ENCODE measurements around the gene CDKAL1. TPM values are rescaled to one million over a fixed set of nuclear protein-coding genes. Genes with fewer than 3 reads are reported as not detected.
A peak's percentile ranks its signal among the peaks of the same experiment; 100 is the strongest.

CDKAL1 gene
- total RNA-seq, 1 donor: 26.8 TPM

- no peak overlapping the region for H3K4me3 ChIP-seq (ENCODE audit: low read depth, low read length)
- no peak for TF ChIP-seq CTCF (IDR thresholded peaks at IDR 0.05; ENCODE audit: insufficient read depth, low read depth, low read length)
- DNase-seq (ENCODE audit: low read depth): no peak
Observed at GRCh38 chr6:20660534-20660933, 126.3 kb downstream of the CDKAL1 start.

- no peak for TF ChIP-seq CTCF (IDR thresholded peaks at IDR 0.05; ENCODE audit: insufficient read depth, low read depth, low read length)
- DNase-seq (ENCODE audit: low read depth): no peak
Observed at GRCh38 chr6:20661721-20662120, 127.5 kb downstream of the CDKAL1 start.

GRCh38 chr6:20664250-20664649 lies 130.0 kb downstream of the CDKAL1 start:
- H3K4me3 ChIP-seq (ENCODE audit: low read depth, low read length): no peak overlapping the region

More at GRCh38 chr6:20661721-20662120, 127.5 kb downstream of the CDKAL1 start:
- no peak overlapping the region for H3K4me3 ChIP-seq (ENCODE audit: low read depth, low read length)

GRCh38 chr6:20665290-20665689 lies 131.0 kb downstream of the CDKAL1 start:
- H3K4me3 ChIP-seq (ENCODE audit: low read depth, low read length): no peak overlapping the region
- DNase-seq (ENCODE audit: low read depth): no peak
- TF ChIP-seq CTCF (IDR thresholded peaks at IDR 0.05; ENCODE audit: insufficient read depth, low read depth, low read length): no peak

More at GRCh38 chr6:20664250-20664649, 130.0 kb downstream of the CDKAL1 start:
- no peak for TF ChIP-seq CTCF (IDR thresholded peaks at IDR 0.05; ENCODE audit: insufficient read depth, low read depth, low read length)
- no peak for DNase-seq (ENCODE audit: low read depth)

- no peak overlapping the region for H3K4me3 ChIP-seq (ENCODE audit: low read depth, low read length)
- no peak for TF ChIP-seq CTCF (IDR thresholded peaks at IDR 0.05; ENCODE audit: insufficient read depth, low read depth, low read length)
- DNase-seq (ENCODE audit: low read depth): peak; percentile 91
Observed at GRCh38 chr6:20669571-20670314, 135.5 kb downstream of the CDKAL1 start.

- TF ChIP-seq CTCF (IDR thresholded peaks at IDR 0.05; ENCODE audit: insufficient read depth, low read depth, low read length): no peak
- no peak overlapping the region for H3K4me3 ChIP-seq (ENCODE audit: low read depth, low read length)
- no peak for DNase-seq (ENCODE audit: low read depth)
Observed at GRCh38 chr6:20670750-20671149, 136.5 kb downstream of the CDKAL1 start.

GRCh38 chr6:20672038-20672437 lies 137.8 kb downstream of the CDKAL1 start:
- no peak overlapping the region for H3K4me3 ChIP-seq (ENCODE audit: low read depth, low read length)
- no peak for DNase-seq (ENCODE audit: low read depth)
- TF ChIP-seq CTCF (IDR thresholded peaks at IDR 0.05; ENCODE audit: insufficient read depth, low read depth, low read length): no peak

Measured in fibroblast of villous mesenchyme (primary cell).